ENCODE measurements around the gene SMCR8.
A peak's percentile ranks its signal among the peaks of the same experiment; 100 is the strongest.

The SMCR8 gene

DNA sequence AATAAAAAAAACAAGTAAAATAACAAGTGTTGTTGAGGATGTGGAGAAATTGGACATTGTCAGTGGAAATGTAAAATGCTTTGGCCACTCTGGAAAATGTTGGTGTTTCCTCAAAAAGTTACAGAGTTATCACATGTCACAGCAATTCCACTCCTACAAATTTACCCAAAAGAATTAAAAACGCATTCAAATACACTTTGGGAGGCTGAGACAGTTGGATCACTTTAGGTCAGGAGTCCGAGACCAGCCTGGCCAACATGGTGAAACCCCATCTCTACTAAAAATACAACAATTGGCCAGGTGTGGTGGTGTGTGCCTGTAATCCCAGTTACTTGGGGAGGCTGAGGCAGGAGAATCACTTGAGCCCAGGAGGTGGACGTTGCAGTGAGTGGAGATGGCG, 5.9 kb upstream of the SMCR8 start:
- TF ChIP-seq, protein P1, sequence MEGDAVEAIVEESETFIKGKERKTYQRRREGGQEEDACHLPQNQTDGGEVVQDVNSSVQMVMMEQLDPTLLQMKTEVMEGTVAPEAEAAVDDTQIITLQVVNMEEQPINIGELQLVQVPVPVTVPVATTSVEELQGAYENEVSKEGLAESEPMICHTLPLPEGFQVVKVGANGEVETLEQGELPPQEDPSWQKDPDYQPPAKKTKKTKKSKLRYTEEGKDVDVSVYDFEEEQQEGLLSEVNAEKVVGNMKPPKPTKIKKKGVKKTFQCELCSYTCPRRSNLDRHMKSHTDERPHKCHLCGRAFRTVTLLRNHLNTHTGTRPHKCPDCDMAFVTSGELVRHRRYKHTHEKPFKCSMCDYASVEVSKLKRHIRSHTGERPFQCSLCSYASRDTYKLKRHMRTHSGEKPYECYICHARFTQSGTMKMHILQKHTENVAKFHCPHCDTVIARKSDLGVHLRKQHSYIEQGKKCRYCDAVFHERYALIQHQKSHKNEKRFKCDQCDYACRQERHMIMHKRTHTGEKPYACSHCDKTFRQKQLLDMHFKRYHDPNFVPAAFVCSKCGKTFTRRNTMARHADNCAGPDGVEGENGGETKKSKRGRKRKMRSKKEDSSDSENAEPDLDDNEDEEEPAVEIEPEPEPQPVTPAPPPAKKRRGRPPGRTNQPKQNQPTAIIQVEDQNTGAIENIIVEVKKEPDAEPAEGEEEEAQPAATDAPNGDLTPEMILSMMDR (conservative IDR thresholded peaks at IDR 0.05; ENCODE audit: low read depth, low read length) = no peak
- no peak overlapping the region for H3K4me3 ChIP-seq (ENCODE audit: low read depth, low read length)
- no peak for DNase-seq (ENCODE audit: low read depth)

DNA sequence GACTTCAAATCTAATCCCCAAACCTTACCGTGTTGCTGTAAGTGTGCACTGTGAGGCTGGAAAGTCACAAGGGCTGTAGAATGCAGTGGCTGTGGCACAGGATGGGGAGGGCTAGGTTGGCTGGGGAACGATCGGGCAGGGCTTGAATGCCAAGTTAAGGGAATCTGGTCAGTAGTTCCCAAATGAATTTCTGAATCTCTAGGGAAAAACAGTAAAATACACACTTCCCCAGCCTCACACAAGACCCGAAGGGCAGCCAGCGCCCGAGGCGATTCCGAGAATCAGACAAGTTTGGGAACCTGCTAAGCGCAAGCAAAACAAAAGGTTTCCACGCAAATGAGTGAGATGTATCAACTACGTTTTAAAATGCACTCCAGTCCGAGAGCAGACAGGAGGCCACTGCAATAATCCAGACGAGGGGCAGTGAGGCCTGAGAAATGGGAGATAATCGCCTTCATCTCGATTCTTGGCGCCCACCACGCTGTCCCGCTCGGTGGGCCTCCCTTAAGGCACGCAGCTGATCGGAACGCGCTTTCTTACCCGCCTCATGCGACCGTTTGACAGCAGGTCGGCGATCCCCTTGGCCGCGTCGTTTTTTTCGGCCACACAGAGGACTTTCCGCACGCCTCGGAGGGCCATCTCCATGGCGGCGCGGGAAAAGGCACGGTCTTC, 898 bp upstream of the SMCR8 start:
- H3K4me3 ChIP-seq (ENCODE audit: low read depth, low read length) = peak overlapping the region; percentile 93
- DNase-seq (ENCODE audit: low read depth) = peak; percentile 36
- TF ChIP-seq, protein P1 (conservative IDR thresholded peaks at IDR 0.05; ENCODE audit: low read depth, low read length) = no peak

DNA sequence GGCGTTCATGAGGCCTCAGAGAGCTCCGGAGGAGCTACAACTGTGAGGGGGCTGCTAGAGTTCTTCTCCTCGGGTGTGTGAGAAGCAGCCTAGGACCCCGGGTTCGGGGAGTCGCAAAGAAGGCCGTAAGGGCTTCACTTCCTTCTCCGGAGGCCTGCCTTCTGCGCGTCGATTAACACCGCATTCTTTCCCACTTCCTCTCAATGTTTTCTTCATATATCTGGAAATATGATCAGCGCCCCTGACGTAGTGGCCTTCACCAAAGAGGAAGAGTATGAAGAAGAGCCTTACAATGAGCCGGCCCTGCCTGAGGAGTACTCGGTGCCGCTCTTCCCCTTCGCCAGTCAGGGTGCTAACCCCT, 449 bp downstream of the SMCR8 start:
- peak overlapping the region; percentile 93 for H3K4me3 ChIP-seq (ENCODE audit: low read depth, low read length)
- peak; percentile 29 for DNase-seq (ENCODE audit: low read depth)
- TF ChIP-seq, protein P1 (conservative IDR thresholded peaks at IDR 0.05; ENCODE audit: low read depth, low read length) = no peak

DNA sequence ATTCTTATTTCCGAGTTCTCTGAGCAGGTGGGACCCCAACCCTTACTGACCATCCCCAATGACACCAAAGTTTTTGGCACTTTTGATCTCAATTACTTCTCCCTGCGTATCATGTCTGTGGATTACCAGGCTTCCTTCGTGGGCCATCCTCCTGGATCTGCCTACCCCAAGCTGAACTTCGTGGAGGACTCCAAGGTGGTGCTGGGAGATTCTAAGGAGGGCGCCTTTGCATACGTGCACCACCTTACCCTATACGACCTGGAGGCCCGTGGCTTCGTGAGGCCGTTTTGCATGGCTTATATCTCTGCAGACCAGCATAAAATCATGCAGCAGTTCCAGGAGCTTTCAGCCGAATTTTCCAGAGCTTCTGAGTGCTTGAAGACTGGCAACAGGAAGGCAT, 868 bp downstream of the SMCR8 start:
- TF ChIP-seq, protein P1 (conservative IDR thresholded peaks at IDR 0.05; ENCODE audit: low read depth, low read length) = no peak
- DNase-seq (ENCODE audit: low read depth) = no peak
- H3K4me3 ChIP-seq (ENCODE audit: low read depth, low read length) = peak overlapping the region; percentile 93

DNA sequence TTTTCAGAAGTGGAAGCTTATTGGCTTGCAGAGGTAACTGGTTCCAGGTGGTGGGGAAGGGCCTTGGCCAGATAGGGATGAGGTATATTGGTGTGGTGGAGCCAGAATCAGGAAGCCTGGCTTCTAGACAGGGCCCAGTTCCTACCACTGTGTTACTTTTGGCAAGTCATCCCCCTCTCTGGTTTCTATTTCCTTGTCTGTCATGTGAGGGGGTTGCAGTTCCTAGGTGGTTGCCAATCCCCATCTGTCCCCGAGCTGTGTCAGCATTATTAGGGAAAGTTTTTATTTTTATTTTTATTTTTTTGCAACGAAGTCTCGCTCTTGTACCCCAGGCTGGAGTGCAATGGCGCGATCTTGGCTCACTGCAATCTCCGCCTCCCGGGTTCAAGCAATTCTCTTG, 3.0 kb downstream of the SMCR8 start:
- TF ChIP-seq, protein P1 (conservative IDR thresholded peaks at IDR 0.05; ENCODE audit: low read depth, low read length) = no peak
- H3K4me3 ChIP-seq (ENCODE audit: low read depth, low read length) = peak overlapping the region; percentile 12
- no peak for DNase-seq (ENCODE audit: low read depth)

DNA sequence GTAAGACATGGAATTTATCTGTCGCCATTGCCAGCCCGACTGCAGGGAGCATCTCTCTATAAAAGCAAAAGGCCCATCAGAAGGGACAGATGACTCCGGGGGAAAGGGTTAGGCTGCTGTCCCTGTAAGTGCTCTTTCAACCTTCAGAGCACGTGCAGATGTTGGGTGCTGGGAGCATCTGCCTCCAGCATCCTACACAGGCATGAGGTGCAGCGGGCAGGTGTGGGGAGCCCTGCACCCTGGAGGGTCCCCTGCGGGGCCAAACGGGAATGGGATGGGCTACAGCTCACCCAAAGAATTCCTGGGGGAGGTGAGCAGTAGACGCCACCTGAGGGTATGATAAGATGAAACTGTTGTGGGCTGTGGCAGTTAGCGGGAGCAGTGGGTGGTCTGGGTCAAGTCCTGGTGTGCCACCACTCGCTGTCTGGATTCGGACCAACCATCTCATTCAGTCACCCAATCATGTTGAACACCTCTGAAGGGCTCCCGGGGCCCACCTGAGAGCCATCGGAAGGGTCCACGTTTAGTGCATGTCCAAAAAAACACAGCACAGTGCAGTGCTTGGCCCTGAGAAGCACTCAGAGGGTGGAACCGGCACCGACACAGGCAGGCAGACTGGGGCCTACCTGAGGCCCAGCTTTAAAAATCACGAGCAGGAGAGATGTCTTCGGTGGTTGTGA, 3.8 kb downstream of the SMCR8 start:
- TF ChIP-seq, protein P1 (conservative IDR thresholded peaks at IDR 0.05; ENCODE audit: low read depth, low read length) = no peak
- no peak overlapping the region for H3K4me3 ChIP-seq (ENCODE audit: low read depth, low read length)
- DNase-seq (ENCODE audit: low read depth) = no peak
